Measurements from ENCODE around the gene IGSF22.

IGSF22 gene

GRCh38 chr11:18726040-18726439 is at the start of gene IGSF22:
Gene IGSF22 (minus strand): TSS chr11:18726188. CDS start chr11:18724236, 1,952 bp downstream.
- in situ Hi-C loops (cut with HindIII; ENCODE audit: low sequenced_read_pairs) = no loop called here

- in situ Hi-C loops (cut with HindIII; ENCODE audit: low sequenced_read_pairs) = no loop called here
These were observed 48.8 kb upstream of the IGSF22 start for GRCh38 chr11:18774801-18775200.

GRCh38 chr11:18773681-18774080 is 47.7 kb upstream of the IGSF22 start:
- in situ Hi-C loops (cut with HindIII; ENCODE audit: low sequenced_read_pairs) = no loop called here

- in situ Hi-C loops (cut with HindIII; ENCODE audit: low sequenced_read_pairs) = no loop called here
These were observed 47.1 kb upstream of the IGSF22 start for GRCh38 chr11:18773104-18773503.

GRCh38 chr11:18772211-18772610 is 46.2 kb upstream of the IGSF22 start:
- in situ Hi-C loops (cut with HindIII; ENCODE audit: low sequenced_read_pairs) = no loop called here

- in situ Hi-C loops (cut with HindIII; ENCODE audit: low sequenced_read_pairs) = no loop called here
These were observed 45.5 kb upstream of the IGSF22 start for GRCh38 chr11:18771266-18772035.

GRCh38 chr11:18770479-18771125 is 44.6 kb upstream of the IGSF22 start:
- in situ Hi-C loops (cut with HindIII; ENCODE audit: low sequenced_read_pairs) = no loop called here

GRCh38 chr11:18769802-18770456 is 43.9 kb upstream of the IGSF22 start:
- in situ Hi-C loops (cut with HindIII; ENCODE audit: low sequenced_read_pairs) = no loop called here

- in situ Hi-C loops (cut with HindIII; ENCODE audit: low sequenced_read_pairs) = no loop called here
These were observed 43.0 kb upstream of the IGSF22 start for GRCh38 chr11:18768978-18769377.

- in situ Hi-C loops (cut with HindIII; ENCODE audit: low sequenced_read_pairs) = no loop called here
These were observed 42.5 kb upstream of the IGSF22 start for GRCh38 chr11:18768472-18768901.

- in situ Hi-C loops (cut with HindIII; ENCODE audit: low sequenced_read_pairs) = no loop called here
These were observed 40.0 kb upstream of the IGSF22 start for GRCh38 chr11:18766015-18766414.

GRCh38 chr11:18765554-18765953 is 39.6 kb upstream of the IGSF22 start:
- in situ Hi-C loops (cut with HindIII; ENCODE audit: low sequenced_read_pairs) = no loop called here

GRCh38 chr11:18761741-18762140 is 35.8 kb upstream of the IGSF22 start:
- in situ Hi-C loops (cut with HindIII; ENCODE audit: low sequenced_read_pairs) = no loop called here

- in situ Hi-C loops (cut with HindIII; ENCODE audit: low sequenced_read_pairs) = no loop called here
These were observed 35.2 kb upstream of the IGSF22 start for GRCh38 chr11:18761144-18761543.

GRCh38 chr11:18757811-18758210 is 31.8 kb upstream of the IGSF22 start:
- in situ Hi-C loops (cut with HindIII; ENCODE audit: low sequenced_read_pairs) = no loop called here

- in situ Hi-C loops (cut with HindIII; ENCODE audit: low sequenced_read_pairs) = no loop called here
These were observed 30.9 kb upstream of the IGSF22 start for GRCh38 chr11:18756889-18757288.

GRCh38 chr11:18754308-18754707 is 28.3 kb upstream of the IGSF22 start:
- in situ Hi-C loops (cut with HindIII; ENCODE audit: low sequenced_read_pairs) = no loop called here

GRCh38 chr11:18752502-18752901 is 26.5 kb upstream of the IGSF22 start:
- in situ Hi-C loops (cut with HindIII; ENCODE audit: low sequenced_read_pairs) = no loop called here

GRCh38 chr11:18750944-18751343 is 25.0 kb upstream of the IGSF22 start:
- in situ Hi-C loops (cut with HindIII; ENCODE audit: low sequenced_read_pairs) = no loop called here

GRCh38 chr11:18749681-18750319 is 23.8 kb upstream of the IGSF22 start:
- in situ Hi-C loops (cut with HindIII; ENCODE audit: low sequenced_read_pairs) = no loop called here

GRCh38 chr11:18748766-18749365 is 22.9 kb upstream of the IGSF22 start:
- in situ Hi-C loops (cut with HindIII; ENCODE audit: low sequenced_read_pairs) = no loop called here
